ENCODE measurements around the gene CGB1.

The CGB1 gene

GRCh38 chr19:48988860-48989259 lies 47.8 kb downstream of the CGB1 start:
- Histone ChIP-seq H3K36me3 (ENCODE audit: insufficient read depth, low read length) (peaks cover 10% of the 10 kb centered on the region), H3K9me3 (ENCODE audit: control insufficient read depth, insufficient read depth, low read length) (no peaks in the 10 kb centered on the region), H3K9ac (ENCODE audit: low read depth, low read length) (no peak overlapping the region), H3K4me1 (ENCODE audit: insufficient read depth, low read length) (peaks cover 8% of the 10 kb centered on the region; the same call in 1 of the 2 replicates)

DNA sequence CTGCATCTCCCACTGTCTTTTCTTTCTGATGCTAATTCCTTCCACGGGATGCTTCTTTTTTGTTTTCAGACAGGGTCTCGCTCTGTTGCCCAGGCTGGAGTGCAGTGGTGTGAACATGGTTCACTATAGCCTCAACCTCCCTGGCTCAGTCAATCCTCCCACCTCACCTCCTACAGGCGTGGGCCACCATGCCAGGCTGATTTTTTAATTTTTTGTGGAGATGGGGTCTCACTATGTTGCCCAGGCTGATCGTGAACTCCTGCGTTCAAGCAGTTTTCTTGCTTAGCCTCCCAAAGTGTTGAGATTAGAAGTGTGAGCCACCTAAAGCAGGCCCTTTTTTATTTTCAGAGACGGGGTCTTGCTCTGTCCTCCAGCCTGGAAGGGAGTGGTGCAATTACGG lies 48.4 kb downstream of the CGB1 start:
- peaks cover 8% of the 10 kb centered on the region; the same call in 1 of the 2 replicates for H3K4me1 ChIP-seq (ENCODE audit: insufficient read depth, low read length)
- H3K36me3 ChIP-seq (ENCODE audit: insufficient read depth, low read length) = peaks cover 10% of the 10 kb centered on the region
- no peaks in the 10 kb centered on the region for H3K9me3 ChIP-seq (ENCODE audit: control insufficient read depth, insufficient read depth, low read length)
- H3K9ac ChIP-seq (ENCODE audit: low read depth, low read length) = no peak overlapping the region

DNA sequence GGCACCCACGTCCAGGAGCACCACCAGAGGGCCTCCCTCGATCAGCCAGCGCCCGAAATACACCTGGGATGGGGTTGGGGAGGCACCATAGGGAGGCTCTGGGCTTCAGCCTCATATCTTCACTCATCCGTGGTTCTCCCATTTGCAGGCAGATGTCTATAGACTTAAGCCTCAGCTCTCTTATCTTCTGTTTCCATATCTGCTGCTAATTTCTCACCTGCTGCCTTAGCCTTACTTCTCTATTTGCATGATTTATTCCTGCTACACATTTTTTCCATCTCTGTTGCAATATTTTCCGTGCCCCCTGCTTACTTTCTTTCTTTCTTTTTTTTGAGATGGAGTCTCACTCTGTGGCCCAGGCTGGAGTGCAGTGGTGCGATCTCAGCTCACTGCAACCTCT lies 49.4 kb downstream of the CGB1 start:
- H3K9me3 ChIP-seq (ENCODE audit: control insufficient read depth, insufficient read depth, low read length) = no peaks in the 10 kb centered on the region
- H3K36me3 ChIP-seq (ENCODE audit: insufficient read depth, low read length) = peaks cover 10% of the 10 kb centered on the region
- H3K9ac ChIP-seq (ENCODE audit: low read depth, low read length) = no peak overlapping the region
- peaks cover 8% of the 10 kb centered on the region; the same call in 1 of the 2 replicates for H3K4me1 ChIP-seq (ENCODE audit: insufficient read depth, low read length)

GRCh38 chr19:48986211-48986610 lies 50.5 kb downstream of the CGB1 start:
- H3K36me3 ChIP-seq (ENCODE audit: insufficient read depth, low read length) = peaks cover 10% of the 10 kb centered on the region
- 0 out of 2 replicates have a peak, but pooled peaks cover 3% of the 10 kb centered on the region for H3K4me1 ChIP-seq (ENCODE audit: insufficient read depth, low read length)
- H3K9ac ChIP-seq (ENCODE audit: low read depth, low read length) = no peak overlapping the region
- H3K9me3 ChIP-seq (ENCODE audit: control insufficient read depth, insufficient read depth, low read length) = no peaks in the 10 kb centered on the region

- H3K36me3 ChIP-seq (ENCODE audit: insufficient read depth, low read length) = peaks cover 10% of the 10 kb centered on the region
- H3K4me1 ChIP-seq (ENCODE audit: insufficient read depth, low read length) = 0 out of 2 replicates have a peak, but pooled peaks cover 3% of the 10 kb centered on the region
- H3K9ac ChIP-seq (ENCODE audit: low read depth, low read length) = no peak overlapping the region
- no peaks in the 10 kb centered on the region for H3K9me3 ChIP-seq (ENCODE audit: control insufficient read depth, insufficient read depth, low read length)
These were observed 51.0 kb downstream of the CGB1 start for GRCh38 chr19:48985711-48986110.
